ENCODE measurements around the gene QSOX1.
A peak's percentile ranks its signal among the peaks of the same experiment; 100 is the strongest.

Gene QSOX1

GRCh38 chr1:180234369-180235076 is 79.9 kb downstream of the QSOX1 start:
- peak; percentile 31 for DNase-seq (ENCODE audit: low read depth, low spot score)

- no peak for DNase-seq (ENCODE audit: low read depth, low spot score)
Measured at GRCh38 chr1:180235077-180235501, 80.4 kb downstream of the QSOX1 start.

- no peak for DNase-seq (ENCODE audit: low read depth, low spot score)
Measured at GRCh38 chr1:180235502-180236239, 81.0 kb downstream of the QSOX1 start.

- DNase-seq (ENCODE audit: low read depth, low spot score), result no peak
Measured at GRCh38 chr1:180236698-180237509, 82.2 kb downstream of the QSOX1 start.

GRCh38 chr1:180237869-180238476 is 83.3 kb downstream of the QSOX1 start:
- no peak for DNase-seq (ENCODE audit: low read depth, low spot score)

- no peak for DNase-seq (ENCODE audit: low read depth, low spot score)
Measured at GRCh38 chr1:180238675-180239074, 84.0 kb downstream of the QSOX1 start.

- no peak for DNase-seq (ENCODE audit: low read depth, low spot score)
Measured at GRCh38 chr1:180239145-180240096, 84.8 kb downstream of the QSOX1 start.

- DNase-seq (ENCODE audit: low read depth, low spot score), result peak; percentile 53
Measured at GRCh38 chr1:180241716-180242544, 87.3 kb downstream of the QSOX1 start.

- DNase-seq (ENCODE audit: low read depth, low spot score), result no peak
Measured at GRCh38 chr1:180243517-180244221, 89.0 kb downstream of the QSOX1 start.

GRCh38 chr1:180244840-180245239 is 90.2 kb downstream of the QSOX1 start:
- no peak for DNase-seq (ENCODE audit: low read depth, low spot score)

GRCh38 chr1:180246579-180246978 is 91.9 kb downstream of the QSOX1 start:
- no peak for DNase-seq (ENCODE audit: low read depth, low spot score)

GRCh38 chr1:180247061-180247460 is 92.4 kb downstream of the QSOX1 start:
- DNase-seq (ENCODE audit: low read depth, low spot score), result no peak

GRCh38 chr1:180247580-180247979 is 92.9 kb downstream of the QSOX1 start:
- no peak for DNase-seq (ENCODE audit: low read depth, low spot score)

- DNase-seq (ENCODE audit: low read depth, low spot score), result no peak
Measured at GRCh38 chr1:180248176-180248575, 93.5 kb downstream of the QSOX1 start.

GRCh38 chr1:180248731-180249681 is 94.3 kb downstream of the QSOX1 start:
- no peak for DNase-seq (ENCODE audit: low read depth, low spot score)

- DNase-seq (ENCODE audit: low read depth, low spot score), result no peak
Measured at GRCh38 chr1:180249725-180250498, 95.2 kb downstream of the QSOX1 start.

GRCh38 chr1:180250499-180250770 is 95.8 kb downstream of the QSOX1 start:
- no peak for DNase-seq (ENCODE audit: low read depth, low spot score)

All from astrocyte of the hippocampus (primary cell).